BLaER1 (cell line): ENCODE data around the gene ZNF225.

Experiments
- H3K27ac ChIP-seq: shearing (Covaris generic); formaldehyde crosslinking; 2 replicates; pipeline ENCODE4 v1.8.1; 2022
- H3K27me3 ChIP-seq: shearing (Covaris generic); formaldehyde crosslinking; 2 replicates; pipeline ENCODE4 v1.8.1; 2022
- H3K36me3 ChIP-seq: shearing (Covaris generic); formaldehyde crosslinking; 2 replicates; pipeline ENCODE4 v1.8.1; 2022
- H3K4me1 ChIP-seq: shearing (Covaris generic); formaldehyde crosslinking; 2 replicates; pipeline ENCODE4 v1.8.1; 2022
- H3K4me2 ChIP-seq: shearing (Covaris generic); formaldehyde crosslinking; 2 replicates; pipeline ENCODE4 v1.8.1; 2022
- H3K4me3 ChIP-seq: shearing (Covaris generic); formaldehyde crosslinking; 2 replicates; pipeline ENCODE4 v1.8.1; 2022
- H3K9ac ChIP-seq: shearing (Covaris generic); formaldehyde crosslinking; 2 replicates; pipeline ENCODE4 v1.8.1; 2022
- H3K9me3 ChIP-seq: shearing (Covaris generic); formaldehyde crosslinking; 2 replicates; pipeline ENCODE4 v1.8.1; 2022
- H4K20me1 ChIP-seq: shearing (Covaris generic); formaldehyde crosslinking; 2 replicates; pipeline ENCODE4 v1.8.1; 2022
- Cebpa-rat ChIP-seq: shearing (Covaris generic); IDR thresholded peaks from 2 replicates; pipeline ENCODE4 v1.8.1; 2022

Gene ZNF225

DNA sequence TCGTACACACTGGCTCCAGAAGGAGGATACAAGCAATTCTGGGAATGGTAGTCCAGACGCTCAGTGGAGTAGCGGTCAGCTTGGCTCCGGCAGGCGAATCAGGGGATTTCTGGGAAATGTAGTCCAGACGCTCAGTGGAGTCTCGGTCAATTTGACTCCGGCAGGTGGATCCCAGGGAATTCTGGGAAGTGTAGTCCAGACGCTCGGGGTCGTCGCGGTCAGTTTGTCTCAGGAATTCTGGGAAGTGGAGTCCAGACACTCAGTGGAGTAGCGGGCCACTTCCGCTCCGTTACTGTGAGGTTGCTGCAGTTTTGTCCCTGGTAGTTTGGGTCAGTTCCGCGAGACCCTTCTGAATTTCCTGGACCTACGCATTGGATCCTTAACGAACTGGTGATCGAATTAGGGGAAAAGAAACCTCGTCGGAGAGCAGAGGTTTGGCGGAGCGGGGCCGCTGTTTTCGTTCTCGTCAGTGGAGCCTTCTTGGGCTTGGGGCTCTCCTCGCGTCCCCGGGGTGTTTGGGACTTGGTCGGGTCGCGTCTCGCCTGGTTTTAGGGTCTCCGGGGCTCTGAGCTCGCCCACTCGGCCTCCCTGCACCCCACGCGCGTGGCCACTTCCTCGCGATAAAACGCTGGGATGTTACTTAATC is at the start of gene ZNF225:
ZNF225 (plus strand) TSS at position 262 of the 646 bp plus-strand sequence. CDS start 2,429 bp downstream, outside the sequence.
- peak within 1 kb of the TSS; percentile 87 for H3K9ac ChIP-seq
- H4K20me1 ChIP-seq: no peaks in the 10 kb centered on the region
- no peaks in the 10 kb centered on the region for H3K27me3 ChIP-seq
- peak within 1 kb of the TSS; percentile 71 for H3K27ac ChIP-seq
- H3K36me3 ChIP-seq: peaks cover 47% of the 10 kb centered on the region
- TF ChIP-seq Cebpa-rat: no peak
- H3K4me3 ChIP-seq: peak within 1 kb of the TSS; percentile 89
- peak within 1 kb of the TSS; percentile 97 for H3K4me2 ChIP-seq
- H3K9me3 ChIP-seq: peaks cover 19% of the 10 kb centered on the region
- H3K4me1 ChIP-seq: peaks cover 24% of the 10 kb centered on the region

DNA sequence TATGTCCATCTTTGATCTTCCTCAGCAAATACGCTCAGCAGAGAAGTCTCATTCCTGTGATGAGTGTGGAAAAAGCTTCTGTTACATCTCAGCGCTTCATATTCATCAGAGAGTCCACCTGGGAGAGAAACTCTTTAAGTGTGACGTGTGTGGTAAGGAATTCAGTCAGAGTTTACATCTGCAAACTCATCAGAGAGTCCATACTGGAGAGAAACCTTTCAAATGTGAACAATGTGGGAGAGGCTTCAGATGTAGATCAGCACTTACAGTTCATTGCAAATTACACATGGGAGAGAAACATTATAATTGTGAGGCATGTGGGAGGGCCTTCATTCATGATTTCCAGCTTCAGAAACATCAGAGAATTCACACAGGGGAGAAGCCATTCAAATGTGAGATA is 46.9 kb upstream of the ZNF225 start:
- Histone ChIP-seq H4K20me1 (no peaks in the 10 kb centered on the region), H3K4me3 (peak overlapping the region; percentile 34; the same call in 1 of the 2 replicates), H3K4me1 (peaks cover 3% of the 10 kb centered on the region), H3K4me2 (no peak overlapping the region), H3K9me3 (peaks cover 80% of the 10 kb centered on the region), H3K36me3 (peaks cover 65% of the 10 kb centered on the region), H3K27ac (no peak overlapping the region), H3K9ac (no peak overlapping the region), H3K27me3 (no peaks in the 10 kb centered on the region)
- TF ChIP-seq Cebpa-rat: no peak

DNA sequence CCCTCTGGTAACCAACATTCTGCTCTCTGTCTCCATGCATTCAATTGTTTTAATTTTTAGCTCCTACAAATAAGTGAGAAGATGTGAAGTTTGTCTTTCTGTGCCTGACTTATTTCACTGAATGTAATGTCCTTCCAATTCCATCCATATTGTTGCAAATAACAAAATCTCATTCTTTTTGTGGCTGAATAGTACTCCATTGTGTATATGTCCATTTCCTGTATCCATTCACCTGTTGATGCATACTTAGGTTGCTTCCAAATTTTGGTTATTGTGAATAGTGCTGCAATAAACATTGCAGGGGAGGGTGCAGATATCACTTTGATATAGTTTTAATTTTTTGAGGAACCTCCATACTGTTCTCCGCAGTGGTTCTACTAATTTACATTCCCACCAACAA is 43.8 kb upstream of the ZNF225 start:
- H4K20me1 ChIP-seq: no peaks in the 10 kb centered on the region
- H3K4me2 ChIP-seq: no peak overlapping the region
- H3K27ac ChIP-seq: no peak overlapping the region
- H3K9ac ChIP-seq: no peak overlapping the region
- H3K36me3 ChIP-seq: peaks cover 35% of the 10 kb centered on the region
- no peak overlapping the region for H3K4me3 ChIP-seq
- peaks cover 69% of the 10 kb centered on the region for H3K9me3 ChIP-seq
- H3K4me1 ChIP-seq: peaks cover 18% of the 10 kb centered on the region
- no peak for TF ChIP-seq Cebpa-rat
- no peaks in the 10 kb centered on the region for H3K27me3 ChIP-seq

- Histone ChIP-seq H3K27me3 (no peaks in the 10 kb centered on the region), H3K4me2 (peak within 1 kb of the TSS; percentile 95), H3K9ac (peak within 1 kb of the TSS; percentile 61), H3K36me3 (peaks cover 25% of the 10 kb centered on the region), H3K4me1 (peaks cover 18% of the 10 kb centered on the region), H4K20me1 (no peaks in the 10 kb centered on the region), H3K4me3 (peak within 1 kb of the TSS; percentile 73), H3K9me3 (peaks cover 44% of the 10 kb centered on the region), H3K27ac (peak within 1 kb of the TSS; percentile 74)
- no peak for TF ChIP-seq Cebpa-rat
Observed at GRCh38 chr19:44071824-44072542, 41.2 kb upstream of the ZNF225 start, which contains the start of gene ZNF284. Gene ZNF284 (plus strand): TSS chr19:44072159. CDS start chr19:44076390, 4,231 bp downstream.

GRCh38 chr19:44072543-44073401 is 40.4 kb upstream of the ZNF225 start:
- Histone ChIP-seq H3K4me3 (peak overlapping the region; percentile 73), H3K27me3 (no peaks in the 10 kb centered on the region), H3K36me3 (peaks cover 25% of the 10 kb centered on the region), H4K20me1 (no peaks in the 10 kb centered on the region), H3K9ac (peak overlapping the region; percentile 61), H3K4me2 (peak overlapping the region; percentile 95), H3K9me3 (peaks cover 36% of the 10 kb centered on the region), H3K27ac (peak overlapping the region; percentile 32; the same call in 1 of the 2 replicates), H3K4me1 (peaks cover 18% of the 10 kb centered on the region)
- TF ChIP-seq Cebpa-rat: no peak

DNA sequence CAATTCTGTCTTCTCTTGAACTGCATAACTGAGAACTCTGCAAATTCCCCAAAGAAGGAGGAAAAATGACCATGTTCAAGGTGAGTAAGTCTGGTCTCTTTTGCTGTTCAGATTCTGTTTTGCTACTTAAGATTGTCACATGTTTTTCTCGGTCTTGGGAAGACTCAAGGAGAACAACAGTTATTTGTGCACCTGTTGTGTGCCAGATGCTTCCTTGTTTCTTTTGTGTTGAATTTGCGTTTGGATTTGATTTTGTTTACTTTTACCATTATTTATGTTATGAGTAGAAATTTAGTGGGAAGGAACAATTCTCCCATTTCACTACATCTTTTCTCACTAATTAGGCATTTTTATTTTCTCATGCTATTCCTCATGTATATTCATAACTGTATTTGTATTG is 36.9 kb upstream of the ZNF225 start:
- Histone ChIP-seq H3K4me2 (no peak overlapping the region), H3K27ac (no peak overlapping the region), H3K9me3 (peaks cover 2% of the 10 kb centered on the region; the same call in 1 of the 2 replicates), H3K4me1 (peaks cover 15% of the 10 kb centered on the region), H3K27me3 (no peaks in the 10 kb centered on the region), H4K20me1 (no peaks in the 10 kb centered on the region), H3K9ac (no peak overlapping the region), H3K4me3 (no peak overlapping the region), H3K36me3 (peaks cover 49% of the 10 kb centered on the region)
- no peak for TF ChIP-seq Cebpa-rat

DNA sequence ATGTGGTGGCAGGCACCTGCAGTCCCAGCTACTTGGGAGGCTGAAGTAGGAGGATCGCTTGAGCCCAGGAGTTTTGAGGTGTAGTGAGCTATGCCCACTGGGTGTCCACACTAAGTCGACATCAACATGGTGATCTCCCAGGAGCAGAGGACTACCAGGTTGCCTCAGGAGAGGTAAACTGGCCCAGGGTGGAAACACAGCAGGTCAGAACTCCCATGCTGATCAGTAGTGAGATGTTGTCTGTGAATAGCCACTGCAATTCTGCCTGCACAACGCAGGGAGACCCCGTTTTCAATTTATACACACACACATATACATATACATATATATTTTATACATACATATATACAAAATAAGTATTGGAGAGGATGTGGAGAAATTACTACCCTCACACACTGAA is 21.1 kb upstream of the ZNF225 start:
- TF ChIP-seq Cebpa-rat: no peak
- H3K27me3 ChIP-seq: no peaks in the 10 kb centered on the region
- no peak overlapping the region for H3K9ac ChIP-seq
- no peaks in the 10 kb centered on the region for H3K9me3 ChIP-seq
- no peak overlapping the region for H3K27ac ChIP-seq
- H3K4me2 ChIP-seq: no peak overlapping the region
- H3K4me3 ChIP-seq: no peak overlapping the region
- peaks cover 27% of the 10 kb centered on the region for H3K36me3 ChIP-seq
- H4K20me1 ChIP-seq: peaks cover 11% of the 10 kb centered on the region
- peaks cover 11% of the 10 kb centered on the region for H3K4me1 ChIP-seq

DNA sequence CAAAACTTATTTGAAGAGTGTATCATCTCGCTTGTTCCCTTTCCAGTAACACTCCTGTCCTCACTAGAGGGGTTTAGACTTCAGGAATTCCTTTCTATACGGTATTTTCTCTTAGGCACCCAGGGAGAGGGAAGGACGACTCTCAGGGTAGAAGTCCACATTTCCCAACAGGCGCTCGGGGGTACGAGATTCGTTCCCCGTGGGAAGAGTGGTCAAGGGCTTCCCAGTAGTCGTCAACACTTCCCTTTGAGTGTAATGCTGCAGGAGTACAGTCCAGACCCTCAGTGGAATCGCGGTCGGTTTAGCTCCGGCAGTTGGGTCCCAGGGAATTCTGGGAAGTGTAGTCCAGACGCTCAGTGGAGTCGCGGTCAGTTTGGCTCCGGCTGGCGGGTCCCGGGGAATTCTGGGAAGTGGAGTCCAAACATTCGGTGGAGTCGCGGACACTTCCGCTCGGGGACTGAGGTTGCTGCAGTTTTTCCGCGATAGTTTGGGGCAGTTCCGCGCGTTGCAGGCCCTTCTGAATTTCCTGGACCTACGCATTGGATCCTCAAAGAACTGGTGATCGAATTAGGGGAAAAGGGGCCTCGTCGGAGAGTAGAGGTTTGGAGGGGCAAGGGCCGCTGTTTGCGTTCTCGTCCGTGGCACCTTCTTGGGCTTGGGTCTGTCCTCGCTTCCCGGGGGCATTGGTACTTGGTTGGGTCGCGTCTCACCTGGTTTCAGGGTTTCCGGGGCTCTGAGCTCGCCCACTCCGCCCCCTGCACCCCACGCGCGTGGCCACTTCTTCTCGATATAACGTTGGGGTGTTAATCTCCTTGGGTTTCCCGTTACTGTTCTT is 19.1 kb upstream of the ZNF225 start, which contains the start of gene ZNF224:
ZNF224 (plus strand) TSS at position 431 of the 835 bp plus-strand sequence. CDS start 3,513 bp downstream, outside the sequence.
- H3K36me3 ChIP-seq: peaks cover 30% of the 10 kb centered on the region
- no peaks in the 10 kb centered on the region for H3K9me3 ChIP-seq
- H3K4me1 ChIP-seq: peaks cover 11% of the 10 kb centered on the region
- no peaks in the 10 kb centered on the region for H3K27me3 ChIP-seq
- H3K27ac ChIP-seq: peak within 1 kb of the TSS; percentile 77
- H3K4me2 ChIP-seq: peak within 1 kb of the TSS; percentile 77
- peak within 1 kb of the TSS; percentile 86 for H3K9ac ChIP-seq
- H3K4me3 ChIP-seq: peak within 1 kb of the TSS; percentile 84
- TF ChIP-seq Cebpa-rat: no peak
- peaks cover 11% of the 10 kb centered on the region for H4K20me1 ChIP-seq

DNA sequence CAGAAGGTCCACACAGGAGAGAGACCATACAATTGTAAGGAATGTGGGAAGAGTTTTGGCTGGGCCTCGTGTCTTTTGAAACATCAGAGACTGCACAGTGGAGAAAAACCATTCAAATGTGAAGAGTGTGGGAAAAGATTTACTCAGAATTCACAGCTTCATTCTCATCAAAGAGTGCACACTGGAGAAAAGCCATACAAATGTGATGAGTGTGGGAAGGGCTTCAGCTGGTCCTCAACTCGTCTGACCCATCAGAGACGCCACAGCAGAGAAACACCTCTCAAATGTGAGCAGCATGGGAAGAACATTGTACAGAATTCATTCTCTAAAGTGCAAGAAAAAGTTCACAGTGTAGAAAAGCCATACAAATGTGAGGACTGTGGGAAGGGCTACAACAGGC is 5.4 kb upstream of the ZNF225 start:
- no peak overlapping the region for H3K9ac ChIP-seq

More for the DNA sequence above, 5.4 kb upstream of the ZNF225 start:
- no peak for TF ChIP-seq Cebpa-rat
- Histone ChIP-seq H3K9me3 (peaks cover 65% of the 10 kb centered on the region), H3K27ac (no peak overlapping the region), H3K27me3 (no peaks in the 10 kb centered on the region), H3K4me3 (peak overlapping the region; percentile 39; the same call in 1 of the 2 replicates), H3K4me2 (no peak overlapping the region), H3K36me3 (peaks cover 76% of the 10 kb centered on the region), H3K4me1 (peaks cover 12% of the 10 kb centered on the region), H4K20me1 (no peaks in the 10 kb centered on the region)
